Mesenteric fat pad (tissue), 1 donor: ENCODE results near the gene TSKU. TPM values are rescaled to one million over a fixed set of nuclear protein-coding genes. Genes with fewer than 3 reads are reported as not detected.

Source experiments
- DNase-seq: peaks from one replicate; pipeline ENCODE4 v3.0.0-alpha.2; 2020; ENCODE audit warnings: low spot score
- total RNA-seq: library from RNA; stranded (reverse); fragmentation: NEBNext Ultra II Directional; extraction: Animal tissue kit (Norgen Biotek cat#: 25700); gene quantifications from one replicate; pipeline ENCODE4 v1.2.1, GENCODE V29; 2021
- donor health status: DM: yes; HTN: yes; CAD: no.

TSKU gene
- total RNA-seq, 1 donor from 2014 or later, result 185 TPM

DNA sequence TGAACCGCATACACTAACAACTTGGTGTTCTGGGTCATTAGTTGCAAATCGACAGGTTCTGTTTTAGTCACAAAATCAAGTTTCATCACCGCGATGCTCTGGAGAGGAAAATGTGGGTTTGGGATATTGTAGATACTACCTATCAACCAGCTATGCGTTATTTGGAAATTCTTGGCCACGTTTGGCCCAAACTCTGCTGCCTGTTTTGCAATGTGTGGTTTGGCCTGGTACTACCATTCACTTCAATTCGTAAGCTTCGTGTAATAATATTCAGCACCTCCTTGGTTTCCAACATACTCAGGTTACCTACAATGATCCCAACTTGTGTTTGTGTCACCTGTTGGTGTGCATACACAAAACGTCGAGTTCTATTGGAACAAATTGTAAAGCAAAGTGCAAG, 61.4 kb downstream of the TSKU start:
- DNase-seq, result no peak

DNA sequence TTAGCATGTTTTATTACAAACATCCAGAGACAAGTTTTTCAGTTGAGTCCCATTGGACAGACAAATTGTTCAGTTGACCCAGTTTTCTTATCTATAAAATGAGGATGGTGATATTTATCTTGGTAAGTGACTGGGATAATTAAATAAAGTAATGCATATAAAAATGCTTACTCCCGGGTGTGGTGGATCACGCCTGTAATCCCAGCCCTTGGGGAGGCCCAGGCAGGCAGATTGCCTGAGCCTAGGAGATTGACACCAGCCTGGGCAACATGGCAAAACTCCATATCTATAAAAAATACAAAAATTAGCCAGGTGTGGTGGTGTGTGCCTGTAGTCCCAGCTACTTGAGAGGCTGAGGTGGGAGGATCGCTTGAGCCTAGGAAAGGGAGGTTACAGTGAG, 61.9 kb downstream of the TSKU start:
- no peak for DNase-seq

DNA sequence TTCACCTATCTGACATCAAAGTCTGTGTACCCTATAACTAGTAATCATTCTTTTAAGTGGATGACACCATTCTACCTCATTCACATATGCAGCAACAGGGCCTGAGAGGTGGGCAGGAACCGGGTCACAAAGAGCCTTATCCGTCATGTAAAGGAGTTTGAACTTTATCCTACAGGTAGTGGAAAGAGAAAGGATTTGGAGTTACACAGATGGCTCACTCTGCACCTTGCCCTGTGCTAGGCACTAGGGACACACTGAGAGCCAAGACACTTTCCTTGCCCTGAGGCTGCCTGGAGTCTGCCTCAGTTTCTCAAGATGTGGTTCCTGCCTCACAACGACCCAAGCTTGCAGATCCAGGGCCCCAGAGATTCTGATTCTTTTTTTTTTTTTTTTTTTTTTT, 63.3 kb downstream of the TSKU start:
- no peak for DNase-seq

Other genes starting within 250 kb of the TSKU start
- gene LRRC32, start 112.6 kb upstream of the TSKU start, total RNA-seq, result 136 TPM
- gene ACER3, start 77.6 kb downstream of the TSKU start, total RNA-seq, result 46.5 TPM